ENCODE results near the gene SLC4A5.

The SLC4A5 gene

DNA sequence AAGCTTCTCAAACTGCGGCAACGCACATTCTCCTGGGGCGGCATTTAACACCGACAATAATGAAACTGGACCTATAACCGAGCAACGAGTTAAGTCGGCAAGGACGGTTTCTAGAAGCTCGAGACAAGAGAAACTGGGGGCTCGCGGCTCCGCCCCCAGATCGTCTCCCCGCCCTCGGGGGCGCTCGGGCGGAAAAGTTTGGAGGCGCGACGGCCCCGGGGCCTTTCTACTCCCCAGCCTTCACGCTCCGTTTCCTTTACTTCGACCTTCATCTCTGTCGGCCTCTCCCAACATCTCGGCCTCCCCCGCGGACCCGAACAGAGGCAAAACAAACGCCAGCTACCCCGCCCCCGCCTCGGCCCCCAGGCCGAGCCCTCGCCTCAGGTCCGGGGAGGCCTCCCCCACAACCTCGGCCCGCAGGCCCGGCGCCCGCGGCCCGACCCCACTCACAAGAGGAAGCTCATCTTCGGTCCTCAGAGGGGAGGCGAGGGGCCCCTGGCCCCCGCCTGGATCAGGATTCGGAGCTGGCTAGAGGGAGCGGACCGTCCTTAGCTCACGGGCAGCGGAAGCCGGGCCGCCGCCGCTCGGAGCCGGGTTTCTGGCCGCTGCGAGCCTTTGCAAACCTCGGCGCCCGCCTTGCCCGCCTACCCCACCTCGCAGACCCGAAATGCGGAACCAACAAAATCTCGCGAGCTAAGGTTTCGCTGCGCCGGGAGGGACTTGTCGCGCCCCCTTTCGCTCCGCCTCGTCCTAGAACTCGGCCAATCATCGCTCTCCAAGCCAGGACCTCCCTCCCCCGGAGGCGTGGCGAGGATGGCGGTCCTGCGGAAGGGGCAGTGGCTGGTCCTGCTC lies 164.8 kb downstream of the SLC4A5 start, which contains the start of gene MOB1A:
Gene MOB1A (minus strand): TSS at position 669 of the 852 bp plus-strand sequence. CDS start 205 bp downstream, at position 464.
- DNase-seq (ENCODE audit: extremely low read depth in 1 of 2, low read depth in 1 of 2), result peak; percentile 92

DNA sequence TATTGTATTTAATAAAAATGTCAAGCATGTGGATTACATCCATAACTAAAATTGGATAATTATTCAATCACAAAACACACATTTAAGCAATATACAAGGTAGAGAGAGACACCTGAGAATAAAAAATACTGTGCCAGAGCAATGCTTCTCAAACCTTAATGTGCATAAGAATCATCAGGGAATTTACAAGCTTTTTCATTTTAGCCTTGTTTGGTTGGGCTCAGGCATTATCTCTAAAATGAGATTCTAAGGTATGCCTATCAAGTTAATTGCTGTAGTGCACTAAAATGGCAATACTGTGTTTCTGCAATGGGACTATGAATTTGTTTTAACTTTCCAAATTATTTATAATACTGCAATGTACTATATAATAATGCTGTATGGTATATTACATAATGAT lies 165.5 kb downstream of the SLC4A5 start:
- DNase-seq (ENCODE audit: extremely low read depth in 1 of 2, low read depth in 1 of 2), result no peak

DNA sequence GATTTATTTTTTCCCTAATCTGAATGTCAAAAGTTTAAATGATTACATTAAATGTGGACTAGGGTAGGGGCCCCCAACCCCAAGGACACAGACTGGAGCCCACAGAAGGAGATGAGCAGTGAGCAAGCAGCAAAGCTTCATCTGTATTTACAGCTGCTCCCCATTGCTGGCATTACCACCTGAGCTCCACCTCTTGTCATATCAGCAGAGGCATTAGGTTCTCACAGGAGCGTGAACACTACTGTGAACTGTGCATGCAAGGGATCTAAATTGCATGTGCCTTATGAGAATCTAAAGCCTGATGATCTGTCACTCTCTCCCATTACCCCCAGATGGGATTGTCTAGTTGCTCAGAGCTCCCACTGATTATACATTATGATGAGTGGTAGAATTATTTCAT lies 168.3 kb downstream of the SLC4A5 start:
- DNase-seq (ENCODE audit: extremely low read depth in 1 of 2, low read depth in 1 of 2), result no peak

DNA sequence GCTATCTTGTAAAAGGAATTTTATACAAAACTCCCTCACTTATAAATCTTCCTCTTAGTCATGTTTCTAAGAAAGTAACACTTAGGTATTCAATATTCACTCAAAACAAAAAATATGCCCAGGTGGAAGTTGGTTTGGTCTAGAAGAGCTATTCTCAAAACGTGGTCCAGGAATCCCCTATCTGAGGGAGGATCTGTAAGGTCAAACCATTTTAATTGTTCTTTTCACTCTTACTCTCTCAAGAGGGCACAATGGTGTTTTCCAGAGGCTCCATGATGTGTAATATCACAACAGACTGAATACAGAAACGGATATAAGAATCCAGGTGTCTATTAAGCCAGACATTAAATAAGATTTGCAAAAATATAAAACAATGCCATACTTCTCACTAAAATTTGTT lies 174.5 kb downstream of the SLC4A5 start:
- no peak for DNase-seq (ENCODE audit: extremely low read depth in 1 of 2, low read depth in 1 of 2)
